ENCODE data around the gene WWC2.

GRCh38 chr4:183181081-183181480 lies 82.0 kb downstream of the WWC2 start:
- TF ChIP-seq CTCF (conservative IDR thresholded peaks at IDR 0.05; ENCODE audit: low read length) (no peak), EZH2phosphoT487 (IDR thresholded peaks at IDR 0.05; ENCODE audit: borderline replicate concordance, low read depth, low read length) (no peak)
